GM08714 (cell line): ENCODE results near the gene OMP.

Source experiments
- H3K4me3 ChIP-seq: fragments of 200-500 bp; sonication (Bioruptor generic); 2 replicates; pipeline ENCODE4 v1.5.1; 2014; ENCODE audit warnings: mild to moderate bottlenecking, low read length, inconsistent platforms
- ZNF274 ChIP-seq: IDR thresholded peaks from 2 replicates; pipeline ENCODE4 v1.6.1; 2012; ENCODE audit warnings: mild to moderate bottlenecking, low read depth, low read length

Gene OMP

GRCh38 chr11:77074626-77075221 is 27.9 kb upstream of the OMP start:
- no peak overlapping the region for H3K4me3 ChIP-seq
- no peak for TF ChIP-seq ZNF274

- no peak for TF ChIP-seq ZNF274
- no peak overlapping the region for H3K4me3 ChIP-seq
These were observed 27.2 kb upstream of the OMP start for GRCh38 chr11:77075425-77075905.

- no peak for TF ChIP-seq ZNF274
- H3K4me3 ChIP-seq: no peak overlapping the region
These were observed 23.0 kb upstream of the OMP start for GRCh38 chr11:77079666-77080065.

- no peak overlapping the region for H3K4me3 ChIP-seq
- TF ChIP-seq ZNF274: no peak
These were observed 21.9 kb upstream of the OMP start for GRCh38 chr11:77080643-77081210.

GRCh38 chr11:77081381-77081851 is 21.2 kb upstream of the OMP start:
- no peak for TF ChIP-seq ZNF274

GRCh38 chr11:77081976-77082836 is 20.4 kb upstream of the OMP start:
- H3K4me3 ChIP-seq: no peak overlapping the region
- no peak for TF ChIP-seq ZNF274

More at GRCh38 chr11:77081381-77081851, 21.2 kb upstream of the OMP start:
- no peak overlapping the region for H3K4me3 ChIP-seq

GRCh38 chr11:77082838-77083565 is 19.6 kb upstream of the OMP start:
- no peak overlapping the region for H3K4me3 ChIP-seq
- TF ChIP-seq ZNF274: no peak

GRCh38 chr11:77083566-77084245 is 18.9 kb upstream of the OMP start:
- no peak for TF ChIP-seq ZNF274
- H3K4me3 ChIP-seq: no peak overlapping the region

GRCh38 chr11:77084581-77085191 is 18.0 kb upstream of the OMP start:
- TF ChIP-seq ZNF274: no peak
- H3K4me3 ChIP-seq: no peak overlapping the region

- no peak for TF ChIP-seq ZNF274
- H3K4me3 ChIP-seq: no peak overlapping the region
These were observed 17.0 kb upstream of the OMP start for GRCh38 chr11:77085652-77086051.

- TF ChIP-seq ZNF274: no peak
These were observed 15.8 kb upstream of the OMP start for GRCh38 chr11:77086521-77087472.

GRCh38 chr11:77087723-77088225 is 14.9 kb upstream of the OMP start:
- no peak overlapping the region for H3K4me3 ChIP-seq
- TF ChIP-seq ZNF274: no peak

More at GRCh38 chr11:77086521-77087472, 15.8 kb upstream of the OMP start:
- no peak overlapping the region for H3K4me3 ChIP-seq
